RKO (cell line): ENCODE results near the gene CH25H.
A peak's percentile ranks its signal among the peaks of the same experiment; 100 is the strongest.
"Not testable (repeated sequence)": the region's sequence is repeated elsewhere in the genome, so short reads cannot be mapped to it uniquely, and the experiment has no call there.

Source experiments
- DNase-seq: peaks from one replicate; pipeline ENCODE4 v3.0.0-alpha.2; 2016; ENCODE audit warnings: low spot score

CH25H gene

GRCh38 chr10:89207181-89207800 is at the start of gene CH25H:
Gene CH25H, minus strand, starts transcription at chr10:89207317. Its CDS starts 25 bp downstream, at chr10:89207292.
- DNase-seq = no peak

GRCh38 chr10:89256340-89256739 is 49.2 kb upstream of the CH25H start:
- no peak for DNase-seq

DNA sequence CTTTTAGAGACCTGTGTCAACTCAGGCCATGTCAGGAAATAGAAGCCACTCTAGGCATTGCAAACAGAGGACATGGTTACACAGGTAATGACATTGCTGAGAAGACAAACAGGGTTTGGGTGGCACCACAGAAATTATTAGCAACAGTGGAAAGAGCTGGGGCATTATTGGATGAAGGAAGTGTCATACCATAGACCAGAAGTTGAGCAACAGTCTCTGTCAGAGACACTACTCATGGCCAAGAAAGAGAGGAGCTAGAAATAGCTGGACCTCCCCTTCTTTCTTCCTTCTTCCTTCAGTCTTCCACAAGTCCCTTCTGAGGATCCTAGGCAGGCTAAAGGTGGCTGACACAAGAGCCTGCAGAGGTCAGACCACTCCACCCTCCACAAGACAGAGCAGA is 48.7 kb upstream of the CH25H start:
- DNase-seq = no peak

DNA sequence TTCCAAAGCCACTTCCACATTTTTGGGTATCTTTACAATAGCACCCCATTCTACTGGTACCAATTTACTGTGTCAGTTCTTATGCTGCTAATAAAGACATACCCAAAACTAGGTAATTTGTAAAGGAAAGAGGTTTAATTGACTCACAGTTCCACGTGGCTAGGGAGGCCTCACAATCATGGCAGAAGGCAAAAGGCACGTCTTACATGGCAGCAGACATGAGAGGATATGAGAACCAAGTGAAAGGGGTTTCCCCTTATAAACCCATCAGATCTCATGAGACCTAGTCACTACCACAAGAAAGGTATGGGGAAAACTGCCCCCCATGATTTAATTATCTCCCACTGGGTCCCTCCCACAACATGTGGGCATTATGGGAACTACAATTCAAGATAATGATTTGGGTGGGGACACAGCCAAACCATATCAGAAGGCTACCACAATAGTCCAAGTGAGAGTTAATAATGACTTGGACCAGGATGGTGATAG is 48.0 kb upstream of the CH25H start:
- DNase-seq = not testable (repeated sequence)

GRCh38 chr10:89252225-89252585 is 45.1 kb upstream of the CH25H start:
- DNase-seq = no peak

- peak; percentile 98 for DNase-seq
Measured at GRCh38 chr10:89251409-89252224, 44.5 kb upstream of the CH25H start, which contains the start of gene LIPA. Gene LIPA, minus strand, starts transcription at chr10:89251775. Its CDS starts 4,127 bp downstream, at chr10:89247648.

DNA sequence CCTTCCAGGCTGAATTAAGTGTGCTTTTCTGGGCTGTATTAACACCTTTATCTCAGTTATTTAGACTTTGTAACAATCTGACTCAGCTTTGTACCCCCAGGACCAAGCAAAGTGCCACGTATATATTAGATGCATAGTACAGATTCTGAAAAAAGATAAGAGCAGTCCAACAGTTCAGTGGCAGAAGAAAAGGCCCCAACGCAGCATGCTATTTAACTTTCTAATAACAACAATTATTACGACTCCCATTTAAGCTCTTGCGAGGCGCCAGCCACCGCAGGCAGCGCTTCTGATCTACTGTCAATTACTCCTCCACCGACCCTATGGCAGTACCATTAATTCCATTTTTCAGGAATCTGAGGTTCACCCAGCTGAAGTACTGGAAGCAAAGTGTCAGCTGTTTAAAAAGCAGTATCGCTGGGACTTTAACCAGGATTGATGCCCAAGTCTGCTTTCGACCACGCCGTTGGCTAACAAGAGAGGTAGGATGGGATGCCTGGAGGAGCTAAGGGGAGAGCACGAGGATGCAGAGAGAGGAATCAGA is 43.8 kb upstream of the CH25H start:
- peak; percentile 10 for DNase-seq

DNA sequence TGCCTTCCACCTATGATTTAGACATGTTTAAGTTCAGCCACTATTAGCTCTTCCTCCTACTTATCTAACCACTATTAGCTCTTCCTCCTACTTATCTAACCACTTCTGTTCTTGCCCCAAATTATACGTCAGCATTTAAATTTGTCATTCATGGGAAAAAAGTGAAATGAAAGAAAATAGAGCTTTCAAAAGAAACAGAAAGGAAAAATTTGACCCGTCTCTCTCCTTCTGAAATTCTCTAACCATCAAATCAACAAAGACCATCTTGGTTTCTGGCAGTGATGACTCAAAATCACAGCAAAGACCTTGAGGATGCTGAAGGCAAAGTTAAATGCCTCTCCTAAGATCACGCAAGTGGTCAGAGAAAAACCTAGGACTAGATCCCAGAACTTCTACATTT is 41.9 kb upstream of the CH25H start:
- DNase-seq = no peak

GRCh38 chr10:89247623-89248022 is 40.5 kb upstream of the CH25H start:
- DNase-seq = not testable (repeated sequence)

GRCh38 chr10:89245802-89246201 is 38.7 kb upstream of the CH25H start:
- no peak for DNase-seq

DNA sequence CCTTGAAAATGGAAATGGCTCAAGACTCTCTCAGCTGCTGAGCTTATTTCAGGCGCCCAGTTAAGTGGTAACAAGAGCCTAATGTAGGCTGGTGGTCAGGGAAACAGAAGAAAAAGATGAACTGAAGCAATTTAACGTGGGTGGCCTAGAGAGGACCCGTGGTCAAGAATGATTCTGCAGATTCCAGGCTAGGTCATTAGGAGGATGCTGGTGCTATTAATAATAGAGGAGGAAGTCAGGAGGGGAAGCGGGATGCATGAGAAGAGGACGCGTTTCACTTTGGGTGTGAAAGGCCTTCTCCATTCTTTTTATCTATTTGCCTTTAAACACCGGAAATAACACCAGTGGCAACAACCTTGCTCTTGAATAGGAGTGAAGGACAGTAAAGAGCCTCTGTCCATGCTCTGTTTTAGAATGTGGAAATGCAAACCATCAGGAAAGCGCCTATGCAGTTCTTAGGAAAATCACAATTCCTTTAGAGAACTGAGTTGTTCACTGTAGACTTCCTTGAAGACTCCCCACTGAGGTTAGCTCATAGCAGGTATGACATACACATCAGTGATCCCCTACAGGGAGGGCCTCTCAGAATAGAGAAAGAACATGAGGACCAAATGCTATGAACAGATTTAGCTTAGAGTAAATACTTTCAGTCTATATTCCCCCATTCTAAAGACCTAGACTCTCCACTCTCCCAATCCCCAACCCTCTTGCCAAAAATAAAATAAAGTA is 35.9 kb upstream of the CH25H start:
- no peak for DNase-seq

DNA sequence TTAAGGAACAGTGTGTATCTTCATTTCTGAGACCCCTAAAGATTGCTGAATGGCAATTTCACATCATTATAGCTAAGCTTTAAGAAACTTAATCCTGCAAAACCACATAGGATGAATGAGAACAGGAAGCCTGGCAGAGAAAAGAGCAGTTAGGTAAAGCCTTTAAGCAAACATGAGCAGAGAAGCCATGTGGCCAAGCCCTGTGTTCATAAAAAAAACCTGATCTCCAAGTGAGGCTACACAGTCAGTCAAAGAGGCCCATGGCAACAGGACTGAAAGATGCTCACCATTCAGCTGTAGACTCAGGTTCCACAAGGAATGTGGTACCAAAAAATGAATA is 35.2 kb upstream of the CH25H start:
- DNase-seq = no peak

- no peak for DNase-seq
Measured at GRCh38 chr10:89241486-89242344, 34.6 kb upstream of the CH25H start.

DNA sequence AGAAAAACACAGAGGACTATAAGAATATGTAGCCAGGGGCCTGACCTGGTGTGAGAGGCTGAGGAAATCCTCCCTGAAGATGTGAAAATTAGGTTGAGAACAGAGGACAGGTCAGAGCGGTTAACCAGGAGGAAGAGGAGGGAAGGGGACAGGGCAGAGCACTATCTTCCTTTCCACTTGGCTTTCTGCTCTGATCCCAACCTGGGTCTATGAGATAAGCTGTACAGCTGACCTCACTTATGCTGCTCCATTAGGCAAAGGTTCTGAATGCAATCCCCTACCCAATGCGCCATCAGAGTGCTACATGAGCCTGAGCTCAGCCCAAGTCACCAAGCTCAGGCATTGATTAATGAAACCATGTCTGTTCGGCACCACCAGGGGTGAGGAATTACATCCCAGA is 33.9 kb upstream of the CH25H start:
- no peak for DNase-seq

DNA sequence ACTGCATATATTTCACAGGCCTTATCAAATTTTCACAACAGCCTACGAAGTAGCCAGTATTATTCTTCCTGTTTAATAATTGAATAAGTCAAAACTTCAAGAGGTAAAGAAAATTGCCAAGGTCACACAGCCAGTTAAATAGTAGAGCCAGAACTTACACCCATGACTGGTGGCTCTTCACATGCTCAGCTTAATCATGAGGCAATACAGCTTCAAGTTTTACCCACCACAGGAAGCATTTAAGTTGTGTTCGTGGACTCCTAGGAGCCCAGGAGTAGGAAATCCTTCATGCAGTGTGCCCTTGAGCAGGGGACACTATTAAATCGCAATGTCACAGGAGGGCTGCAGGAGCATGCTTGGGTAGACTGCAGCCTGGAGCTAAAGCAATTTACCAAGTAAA is 33.4 kb upstream of the CH25H start:
- no peak for DNase-seq

DNA sequence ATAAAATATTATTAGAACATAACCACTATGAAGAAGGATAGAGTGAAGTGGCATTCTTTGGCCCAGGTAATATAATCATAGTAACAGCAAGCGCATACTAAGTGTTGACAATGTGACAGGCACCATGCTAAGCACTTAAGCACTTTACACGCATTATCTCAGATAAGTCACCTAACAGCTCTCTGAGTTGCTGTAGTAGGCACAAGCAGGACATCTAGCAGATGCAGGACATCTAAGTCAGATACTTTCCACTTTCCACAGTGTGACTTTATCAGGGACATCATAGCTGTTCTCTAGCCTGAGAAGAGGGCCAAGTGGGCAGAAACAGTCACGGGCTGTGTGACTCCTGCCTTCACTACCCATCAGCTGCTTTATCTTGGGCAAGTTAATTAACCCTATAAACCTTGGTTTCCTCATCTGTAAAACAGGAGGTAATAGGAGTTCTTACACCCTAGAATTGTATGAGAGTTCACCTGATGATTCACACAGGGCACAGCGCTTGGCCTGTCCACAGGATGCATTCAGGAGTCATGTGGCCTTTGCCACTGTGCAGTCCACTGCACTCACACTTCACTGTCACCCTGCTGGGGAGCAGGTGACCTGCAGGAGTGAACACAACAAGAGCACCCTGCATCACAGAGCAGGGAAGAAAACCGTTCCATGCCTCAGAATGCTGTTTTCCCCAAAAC is 32.0 kb upstream of the CH25H start:
- DNase-seq = no peak

- no peak for DNase-seq
Measured at GRCh38 chr10:89237849-89238248, 30.7 kb upstream of the CH25H start.

GRCh38 chr10:89236226-89236797 is 29.2 kb upstream of the CH25H start:
- DNase-seq = no peak

DNA sequence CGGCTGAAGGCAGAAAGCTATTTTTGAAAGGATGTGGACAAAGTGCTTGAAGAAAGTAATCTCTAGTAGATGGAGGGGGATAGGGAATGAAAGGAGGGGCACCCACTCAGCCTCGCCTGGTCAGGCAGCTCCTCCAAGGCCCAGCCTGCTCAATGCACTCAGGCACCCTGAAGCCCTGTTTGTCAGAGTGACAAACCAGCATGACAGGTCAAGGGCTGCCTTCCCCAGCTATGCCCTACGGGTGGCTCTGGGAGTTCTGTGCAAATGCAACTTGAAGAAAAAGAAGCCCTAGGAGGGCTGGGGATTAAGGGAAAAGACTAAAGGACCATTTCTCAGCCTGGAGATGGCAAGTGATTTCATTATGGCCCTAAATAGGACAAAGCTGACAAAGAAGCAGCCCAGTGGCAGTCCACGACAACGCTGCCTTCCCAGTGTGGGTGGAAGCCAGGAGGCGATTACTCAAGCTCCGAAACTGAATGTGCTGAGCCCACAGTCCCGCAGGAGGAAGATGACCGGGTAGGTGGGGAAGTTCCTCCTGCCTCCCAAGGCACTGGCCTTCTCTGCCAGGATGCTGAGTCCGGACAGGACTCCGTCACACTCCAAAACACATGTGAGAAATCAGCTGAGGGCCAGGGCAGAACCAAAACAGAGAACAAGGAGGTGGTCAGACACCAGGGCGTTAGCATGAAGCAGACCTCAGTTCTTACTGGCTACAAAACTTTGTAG is 28.1 kb upstream of the CH25H start:
- DNase-seq = no peak

DNA sequence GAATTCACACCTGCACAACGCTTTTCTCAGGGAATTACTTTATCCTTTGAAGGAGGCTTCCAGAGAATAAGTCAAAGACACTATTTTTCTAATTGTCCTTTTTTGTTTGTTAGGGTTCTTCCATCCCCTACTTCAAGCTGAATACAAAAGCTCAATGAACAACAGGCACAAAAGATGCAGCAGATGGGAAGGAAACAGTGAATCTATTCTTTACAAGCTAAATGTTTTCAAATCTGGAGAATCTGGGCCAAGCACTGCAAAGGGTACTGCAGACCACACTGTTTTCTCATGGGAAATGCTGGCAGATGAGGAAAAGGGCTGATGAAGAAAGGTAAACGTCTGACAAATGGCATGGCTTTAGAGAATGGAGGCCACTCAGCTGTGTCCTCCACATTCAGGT is 25.9 kb upstream of the CH25H start:
- no peak for DNase-seq
